HG02852 (cell line): ENCODE results near the gene TNK1.

Experiments
- ATAC-seq: cut with Tn5 transposase; IDR thresholded peaks from one replicate; pipeline ENCODE4 v1.9.1; 2021; ENCODE audit warnings: mild to moderate bottlenecking, moderate library complexity; ENCODE audit not compliant: unreplicated experiment

TNK1 gene

DNA sequence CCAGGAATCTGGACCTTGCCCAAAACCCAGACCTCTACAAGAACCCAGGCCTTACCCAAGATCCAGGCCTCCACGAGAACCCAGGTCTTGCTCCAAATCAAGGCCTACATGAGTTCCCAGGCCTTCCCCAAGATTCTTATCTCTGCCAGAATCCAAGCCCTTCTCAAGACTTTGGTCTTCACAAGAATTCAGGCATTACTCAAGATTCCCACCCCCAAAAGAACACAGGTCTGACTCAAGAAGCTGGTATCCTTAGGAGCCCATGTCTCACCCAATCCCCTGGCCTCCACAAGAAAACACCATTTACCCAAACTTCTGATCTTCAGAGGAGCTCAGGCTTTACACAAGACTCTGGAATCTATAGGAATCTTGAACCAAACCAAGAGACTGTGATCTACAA lies 50.3 kb downstream of the TNK1 start:
- no peak for ATAC-seq

DNA sequence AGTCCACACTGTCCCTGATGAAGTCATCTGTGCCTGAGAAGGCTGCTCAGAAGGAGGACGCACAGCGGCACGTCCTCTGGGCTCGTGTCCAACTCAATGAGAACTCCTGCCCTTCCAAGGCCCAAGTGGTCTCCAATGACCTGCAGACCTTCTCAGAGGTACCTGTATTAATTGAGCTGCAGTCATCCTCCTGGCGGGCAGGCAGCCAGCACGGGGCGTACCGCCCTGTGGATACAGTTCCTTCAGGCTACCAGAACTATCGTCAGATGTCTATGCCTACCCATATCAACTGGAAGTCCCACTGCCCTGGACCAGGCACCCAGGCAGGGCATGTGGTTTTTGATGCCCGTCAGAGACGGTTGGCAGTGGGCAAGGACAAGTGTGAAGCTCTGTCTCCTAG lies 51.4 kb downstream of the TNK1 start:
- no peak for ATAC-seq

DNA sequence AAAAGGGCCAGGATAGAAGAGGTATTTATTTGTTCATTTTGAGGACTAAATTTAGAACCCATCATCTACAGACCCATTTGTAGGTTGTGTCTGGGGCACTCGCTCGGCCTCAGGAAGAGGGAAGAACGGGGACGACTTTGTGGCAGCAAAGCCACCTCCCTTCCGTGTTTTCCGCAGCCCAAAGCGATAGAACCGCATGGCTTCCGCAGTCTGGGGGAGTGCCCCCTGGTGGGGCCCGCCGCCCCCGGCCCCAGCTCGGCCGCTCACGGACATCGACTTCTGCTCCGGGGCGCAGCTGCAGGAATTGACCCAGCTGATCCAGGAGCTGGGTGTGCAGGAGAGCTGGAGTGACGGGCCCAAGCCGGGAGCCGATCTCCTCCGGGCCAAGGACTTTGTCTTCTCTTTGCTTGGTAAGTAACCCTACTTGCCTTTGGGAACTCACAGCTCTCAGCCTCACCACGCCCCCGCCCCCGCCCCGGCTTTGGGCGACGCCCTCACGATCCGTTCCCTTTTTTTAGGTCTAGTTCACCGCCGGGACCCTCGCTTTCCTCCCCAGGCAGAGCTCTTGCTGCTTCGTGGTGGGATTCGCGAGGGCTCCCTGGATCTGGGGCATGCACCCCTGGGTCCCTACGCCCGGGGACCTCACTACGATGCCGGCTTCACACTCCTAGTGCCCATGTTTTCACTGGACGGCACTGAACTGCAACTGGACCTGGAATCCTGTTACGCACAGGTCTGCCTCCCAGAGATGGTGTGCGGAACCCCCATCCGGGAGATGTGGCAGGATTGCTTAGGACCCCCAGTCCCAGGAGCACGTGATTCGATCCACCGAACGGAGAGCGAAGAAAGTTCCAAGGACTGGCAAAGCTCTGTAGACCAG lies 55.0 kb downstream of the TNK1 start:
- ATAC-seq = peak; percentile 19

DNA sequence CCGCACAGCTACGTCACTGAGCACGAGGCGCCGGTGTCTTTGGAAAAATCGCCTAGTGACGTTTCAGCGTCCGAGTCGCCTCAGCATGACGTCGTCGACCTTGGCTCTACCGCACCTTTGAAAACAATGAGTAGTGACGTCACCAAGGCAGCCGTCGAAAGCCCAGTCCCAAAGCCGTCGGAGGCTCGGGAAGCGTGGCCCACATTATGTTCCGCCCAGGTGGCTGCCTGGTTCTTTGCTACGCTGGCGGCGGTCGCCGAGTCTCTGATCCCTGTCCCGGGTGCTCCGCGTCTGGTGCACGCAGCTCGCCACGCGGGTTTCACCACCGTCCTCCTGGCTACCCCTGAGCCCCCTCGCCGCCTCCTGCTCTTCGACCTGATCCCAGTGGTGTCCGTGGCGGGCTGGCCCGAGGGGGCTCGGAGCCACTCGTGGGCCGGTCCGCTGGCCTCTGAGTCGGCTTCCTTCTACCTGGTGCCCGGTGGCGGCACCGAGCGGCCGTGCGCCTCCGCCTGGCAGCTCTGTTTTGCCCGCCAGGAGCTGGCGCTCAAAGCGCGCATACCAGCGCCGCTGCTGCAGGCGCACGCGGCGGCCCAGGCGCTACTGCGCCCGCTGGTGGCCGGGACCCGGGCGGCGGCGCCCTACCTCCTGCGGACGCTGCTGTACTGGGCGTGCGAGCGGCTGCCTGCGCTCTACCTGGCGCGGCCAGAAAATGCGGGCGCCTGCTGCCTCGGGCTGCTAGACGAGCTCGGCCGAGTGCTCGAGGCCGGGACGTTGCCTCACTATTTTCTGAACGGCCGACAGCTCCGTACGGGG lies 55.9 kb downstream of the TNK1 start:
- ATAC-seq = no peak

DNA sequence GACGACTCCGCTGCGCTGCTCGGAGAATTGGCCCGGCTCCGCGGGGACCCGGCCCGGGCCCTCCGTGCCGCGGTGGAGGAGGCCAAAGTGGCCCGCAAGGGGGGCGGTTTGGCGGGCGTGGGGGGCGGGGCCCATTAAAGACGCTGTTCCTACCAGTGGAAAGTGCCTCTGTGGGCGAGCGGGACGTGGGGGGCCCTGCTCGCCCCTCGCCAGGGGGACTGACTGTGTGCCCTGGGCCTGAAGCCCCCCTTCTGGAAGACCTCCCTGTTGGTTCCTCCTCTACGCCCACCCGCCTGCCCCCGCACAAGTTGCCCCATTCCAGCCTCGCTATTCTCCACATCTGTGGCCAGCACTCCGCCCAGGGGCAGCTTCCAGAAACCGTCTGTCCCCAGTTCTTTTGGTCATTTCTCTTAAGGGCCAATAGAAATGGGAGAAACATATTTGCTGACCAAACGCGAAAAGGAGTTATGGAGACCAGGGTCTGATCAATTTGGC lies 56.5 kb downstream of the TNK1 start:
- ATAC-seq = no peak

DNA sequence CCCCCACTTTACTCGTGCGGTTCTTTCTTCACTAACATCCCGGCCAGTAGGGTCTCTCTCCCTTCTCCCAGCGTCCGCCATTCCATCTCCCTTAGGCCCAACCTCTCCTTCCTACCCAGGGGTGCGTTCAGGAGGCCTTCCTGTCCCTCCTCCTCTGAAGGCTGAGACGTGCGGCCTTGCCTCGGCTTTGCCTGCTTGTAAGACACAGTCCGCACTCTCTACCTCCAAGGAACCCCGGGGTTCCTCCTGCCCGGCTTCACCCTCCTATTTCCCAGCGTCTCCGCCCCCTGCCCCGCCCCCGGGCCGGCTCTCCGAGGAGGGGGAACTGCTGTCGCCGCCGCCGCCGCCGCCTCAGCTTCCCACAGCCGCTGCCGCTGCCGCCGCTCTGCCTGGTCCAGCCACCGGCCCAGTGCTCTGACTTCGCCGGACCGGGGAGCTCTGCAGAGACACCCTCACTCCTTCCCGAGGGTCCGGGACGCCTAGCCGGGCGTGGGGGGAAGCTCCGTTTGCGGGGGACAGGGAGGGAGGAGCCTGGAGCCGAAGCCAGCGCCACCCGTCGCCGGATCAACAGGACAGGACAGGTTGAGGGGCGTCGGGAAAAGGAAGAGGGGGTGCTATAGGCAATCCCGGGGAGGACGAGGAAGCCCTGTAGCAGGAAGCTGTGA lies 57.2 kb downstream of the TNK1 start:
- ATAC-seq = no peak

DNA sequence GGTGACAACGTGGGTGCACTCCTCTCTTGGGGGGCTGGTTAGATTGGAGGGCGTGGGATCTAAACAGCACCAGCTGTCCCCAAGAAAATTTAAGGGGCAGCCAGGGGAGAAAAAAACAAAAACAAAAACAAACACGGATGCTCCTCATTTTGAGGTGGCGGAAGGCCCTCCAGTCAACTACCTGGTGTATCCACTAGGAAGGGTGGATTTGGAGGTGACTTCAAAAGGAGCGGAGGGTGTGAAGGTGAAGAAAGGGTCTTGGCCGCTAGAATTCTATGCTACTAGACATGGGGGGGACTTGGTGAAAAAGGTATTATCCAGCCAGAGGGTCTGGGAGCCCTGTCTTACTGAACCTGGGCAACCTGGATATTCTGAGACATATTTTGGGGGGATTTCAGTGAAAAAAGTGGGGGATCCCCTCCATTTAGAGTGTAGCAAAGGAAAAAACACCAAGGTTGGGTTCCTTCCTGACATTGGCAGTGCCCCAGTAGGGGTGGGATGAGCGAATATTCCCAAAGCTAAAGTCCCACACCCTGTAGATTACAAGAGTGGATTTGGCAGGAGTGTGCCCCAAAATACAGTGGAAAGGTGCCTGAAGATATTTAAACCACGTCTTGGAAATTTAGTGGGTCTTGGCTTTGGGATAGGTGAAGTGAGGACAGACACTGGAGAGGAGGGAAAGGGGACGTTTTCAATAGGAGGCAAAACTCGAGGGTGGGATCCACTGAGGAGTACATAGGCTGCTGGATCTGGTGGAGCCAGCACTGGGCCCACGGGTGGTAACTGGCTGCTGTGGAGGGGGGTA lies 58.0 kb downstream of the TNK1 start:
- no peak for ATAC-seq
